GM12878 (cell line): Measurements from ENCODE around the gene TUBB. TPM values are rescaled to one million over a fixed set of nuclear protein-coding genes. Genes with fewer than 3 reads are reported as not detected.

Experiments
- ATAC-seq: fragments of 200-7000 bp; cut with Tn5 transposase; 3 replicates; pipeline ENCODE4 v1.9.1; 2020; ENCODE audit warnings: mild to moderate bottlenecking, moderate library complexity
- BruUV-seq: library from RNA; stranded (reverse); fragments of 400-500 nt; replicated peaks from 2 replicates; lab custom pipeline; 2021; lab: Mats Ljungman, UMichigan
- CTCF ChIA-PET: fragments of 300-600 bp; sonication (Branson Sonifier 250); formaldehyde crosslinking; extraction: SDS; loops from one replicate; lab custom pipeline; 2021; ENCODE audit warnings: inconsistent platforms; lab: Yijun Ruan, JAX
- POLR2A ChIA-PET: fragments of 350-600 bp; formaldehyde crosslinking; extraction: SDS; loops from one replicate; lab custom pipeline; 2021; ENCODE audit warnings: inconsistent platforms; lab: Charles Lee
- RAD21 ChIA-PET: fragments of 300-600 bp; sonication (Branson Sonifier 250); formaldehyde crosslinking; loops from one replicate; lab custom pipeline; 2023; ENCODE audit warnings: antibody characterized with exemption; ENCODE audit not compliant: unreplicated experiment; lab: Charles Lee
- SMC1A ChIA-PET: fragments of 300-600 bp; sonication (Branson Sonifier 250); formaldehyde crosslinking; loops from one replicate; lab custom pipeline; 2023; ENCODE audit not compliant: unreplicated experiment, uncharacterized antibody; lab: Charles Lee
- DNase-seq: peaks from one replicate; pipeline ENCODE4 v3.0.0-alpha.2; 2011; ENCODE audit warnings: low read depth, low spot score
- FAIRE-seq: peaks from 3 replicates; lab custom pipeline; 2011; peaks lifted over from hg19 to GRCh38; lab: Jason Lieb, UNC
- H2AFZ ChIP-seq: 2 replicates; pipeline ENCODE4 v1.6.0; 2011; ENCODE audit warnings: low read depth, low read length, control low read depth; ENCODE audit not compliant: control insufficient read depth
- H3K27ac ChIP-seq: 2 replicates; pipeline ENCODE4 v1.5.1; 2011; ENCODE audit warnings: control low read depth; ENCODE audit not compliant: control insufficient read depth, insufficient read depth
- H3K27me3 ChIP-seq, 2 experiments: replicated peaks in 1 of 2; 2 replicates each; pipeline versions ENCODE4 v1.6.0 to v1.6.1; 2011; ENCODE audit warnings: low read length in 1 of 2; ENCODE audit not compliant: control insufficient read depth in 2 of 2, insufficient read depth in 2 of 2
- H3K36me3 ChIP-seq, 2 experiments: 2 replicates each; pipeline ENCODE4 v1.5.1; 2011; ENCODE audit warnings: low read length in 1 of 2; ENCODE audit not compliant: control insufficient read depth in 2 of 2, insufficient read depth in 2 of 2
- H3K4me1 ChIP-seq: 2 replicates; pipeline ENCODE4 v1.6.1; 2011; ENCODE audit warnings: mild to moderate bottlenecking, low read length, moderate library complexity, mixed read lengths; ENCODE audit not compliant: control insufficient read depth, insufficient read depth
- H3K4me2 ChIP-seq: 2 replicates; pipeline ENCODE4 v1.6.0; 2011; ENCODE audit warnings: control low read depth; ENCODE audit not compliant: control insufficient read depth, insufficient read depth
- H3K4me3 ChIP-seq: fragments of 200-600 bp; sonication (generic); 2 replicates; pipeline ENCODE4 v1.5.1; 2016
- H3K79me2 ChIP-seq: 2 replicates; pipeline ENCODE4 v1.6.0; 2011; ENCODE audit warnings: low read length; ENCODE audit not compliant: control insufficient read depth, insufficient read depth
- H3K9ac ChIP-seq: 2 replicates; pipeline ENCODE4 v1.8.0; 2011; ENCODE audit warnings: low read length, control low read depth, mixed read lengths; ENCODE audit not compliant: control insufficient read depth, insufficient read depth
- H3K9me3 ChIP-seq: replicated peaks from 3 replicates; pipeline ENCODE4 v1.5.1; 2011; ENCODE audit warnings: mild to moderate bottlenecking, low read length; ENCODE audit not compliant: control insufficient read depth, insufficient read depth
- H4K20me1 ChIP-seq: 2 replicates; pipeline ENCODE4 v1.6.0; 2011; ENCODE audit not compliant: control insufficient read depth, insufficient read depth
- GABPA ChIP-seq: IDR thresholded peaks from 2 replicates; pipeline ENCODE4 v1.6.1; 2014; ENCODE audit warnings: antibody characterized with exemption, low read depth, mild to moderate bottlenecking, inconsistent platforms
- NR2C2 ChIP-seq: IDR thresholded peaks from 2 replicates; pipeline ENCODE4 v1.6.1; 2011; ENCODE audit warnings: borderline replicate concordance, low read depth; ENCODE audit not compliant: control insufficient read depth, insufficient read length
- SPI1 ChIP-seq: IDR thresholded peaks from 2 replicates; pipeline ENCODE4 v1.6.1; 2011; ENCODE audit warnings: low read depth, mild to moderate bottlenecking, low read length, moderate library complexity, borderline replicate concordance; ENCODE audit not compliant: insufficient read depth
- TAF1 ChIP-seq: IDR thresholded peaks from 2 replicates; pipeline ENCODE4 v1.6.1; 2011; ENCODE audit warnings: mild to moderate bottlenecking, low read depth, low read length, borderline replicate concordance
- WGBS: methylation state at CpG from one replicate; pipeline ENCODE4 v1.1.6; 2016; ENCODE audit warnings: low lambda C conversion rate; ENCODE audit not compliant: insufficient replicate concordance, insufficient coverage; ENCODE audit errors: missing lambda C conversion rate; 5-methylcytosine and 5-hydroxymethylcytosine counted together
- in situ Hi-C: fragments of 300-500 bp; cut with MboI; formaldehyde crosslinking; loops from 9 replicates; pipeline ENCODE4 v1.14.3; 2018; ENCODE audit warnings: mixed read lengths
- intact Hi-C: fragments of 100-400 bp; cut with micrococcal nuclease; formaldehyde crosslinking; loops from one replicate; pipeline ENCODE4 v1.14.2; 2022; ENCODE audit not compliant: unreplicated experiment
- polyA plus RNA-seq, 11 experiments: library from polyadenylated mRNA; depleted of rRNA in 4 of 11; unstranded in 6 of 11; stranded (reverse) in 5 of 11; fragments of >200 nt; fragmentation: Nextera tagmentation in 4 of 11; fragmentation: Illumina TruSeq in 1 of 11; extraction: Ambion mirVana in 4 of 11; extraction: Trizol in 1 of 11; gene quantifications; 1 replicate in 1 of 11; 2 replicates in 10 of 11; pipeline versions ENCODE4 v1.2.1 to v1.2.3, GENCODE V29; 2011 to 2016; ENCODE audit warnings: inconsistent platforms in 2 of 11, missing spikeins in 2 of 11, low read depth in 1 of 11
- total RNA-seq, 4 experiments: library from RNA; depleted of rRNA in 3 of 4; stranded (reverse); fragments of >200 nt in 3 of 4; fragmentation: Illumina TruSeq in 1 of 4; extraction: Trizol in 1 of 4; gene quantifications; 2 replicates each; pipeline versions ENCODE4 v1.2.1 to v1.2.3, GENCODE V29; 2013 to 2021
- TF ChIP-seq, protein P1 (sequence below): IDR thresholded peaks from 2 replicates; pipeline ENCODE4 v1.6.1; 2012; ENCODE audit warnings: low read length, inconsistent platforms

TUBB gene
- total and polyA plus RNA-seq, 10 of the 15 experiments (the other 5 are each of a cell fraction or from before 2014, with no cell fraction given): 1,039 to 3,052 (median 1,656) TPM

DNA sequence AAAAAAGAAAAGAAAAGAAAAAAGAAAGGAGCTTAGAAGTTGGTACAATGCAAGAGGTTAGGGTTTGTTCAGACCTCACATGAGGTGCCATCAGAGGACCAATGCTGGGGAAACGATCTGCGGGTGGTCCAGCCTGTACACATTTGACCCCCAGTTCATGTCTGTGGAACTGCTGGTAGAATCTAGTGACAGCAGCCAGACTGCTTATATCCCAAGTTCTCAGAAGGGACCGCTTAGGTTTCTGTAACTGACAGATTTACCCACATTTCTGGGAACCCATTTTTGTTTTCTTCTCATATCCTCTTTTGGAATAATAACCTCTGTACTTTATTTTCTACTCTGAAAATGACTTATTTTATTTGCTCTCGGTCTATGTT, 38.4 kb upstream of the TUBB start:
- no peaks in the 10 kb centered on the region for H3K9me3 ChIP-seq
- DNase-seq: no peak
- peaks cover 5% of the 10 kb centered on the region; the same call in 1 of the 2 replicates for H4K20me1 ChIP-seq
- H3K9ac ChIP-seq: peak overlapping the region; percentile 75
- no peak for ATAC-seq
- H3K27ac ChIP-seq: peak overlapping the region; percentile 94
- H3K4me1 ChIP-seq: peaks cover 8% of the 10 kb centered on the region
- BruUV-seq: TSS peak; percentile 8
- H3K79me2 ChIP-seq: peaks cover 84% of the 10 kb centered on the region
- H3K4me3 ChIP-seq: peak overlapping the region; percentile 100
- ChIA-PET CTCF (interaction anchor here (0.7 to 9.5 kb wide), 4 partner anchors 44 to 150 kb away, joined by 3 to 487 read pairs (median 3); partner anchors contain the start of genes MDC1 and TUBB), RAD21 (interaction anchor here (0.8 to 14.2 kb wide), 9 partner anchors 9 to 232 kb away, joined by 3 to 232 read pairs (median 4); partner anchors contain the start of genes MDC1, NRM, TUBB and VARS2), POLR2A (interaction anchor here (0.6 to 9.5 kb wide), 9 partner anchors 8 to 195 kb away, joined by 3 to 200 read pairs (median 6); partner anchors contain the start of genes DHX16, MDC1, NRM and TUBB), SMC1A (interaction anchor here (1.2 to 11.3 kb wide), 6 partner anchors 9 to 232 kb away, joined by 3 to 265 read pairs (median 4); partner anchors contain the start of genes DHX16, MDC1, TUBB and VARS2)
- no peak for FAIRE-seq
- peak overlapping the region; percentile 89 for H3K4me2 ChIP-seq
- intact Hi-C loops: loop anchor here (1.0 to 5.0 kb wide), 3 partner anchors 36 to 196 kb away; partner anchors contain the start of gene MDC1
- 0% methylated on average over 4 of the region's 4 CpGs for WGBS
- in situ Hi-C loops: loop anchor here (5.0 kb wide), 2 partner anchors 36 to 141 kb away; partner anchors contain the start of gene MDC1
- H3K27me3 ChIP-seq: no peaks in the 10 kb centered on the region
- H3K36me3 ChIP-seq: peaks cover 7 to 15% of the 10 kb centered on the region in 2 experiments
- no peak overlapping the region for H2AFZ ChIP-seq
- no peak for TF ChIP-seq GABPA
- peak; percentile 54; the same call in 1 of the 2 replicates for TF ChIP-seq SPI1
- no peak for TF ChIP-seq NR2C2
- TF ChIP-seq TAF1: no peak
- TF ChIP-seq, protein P1, sequence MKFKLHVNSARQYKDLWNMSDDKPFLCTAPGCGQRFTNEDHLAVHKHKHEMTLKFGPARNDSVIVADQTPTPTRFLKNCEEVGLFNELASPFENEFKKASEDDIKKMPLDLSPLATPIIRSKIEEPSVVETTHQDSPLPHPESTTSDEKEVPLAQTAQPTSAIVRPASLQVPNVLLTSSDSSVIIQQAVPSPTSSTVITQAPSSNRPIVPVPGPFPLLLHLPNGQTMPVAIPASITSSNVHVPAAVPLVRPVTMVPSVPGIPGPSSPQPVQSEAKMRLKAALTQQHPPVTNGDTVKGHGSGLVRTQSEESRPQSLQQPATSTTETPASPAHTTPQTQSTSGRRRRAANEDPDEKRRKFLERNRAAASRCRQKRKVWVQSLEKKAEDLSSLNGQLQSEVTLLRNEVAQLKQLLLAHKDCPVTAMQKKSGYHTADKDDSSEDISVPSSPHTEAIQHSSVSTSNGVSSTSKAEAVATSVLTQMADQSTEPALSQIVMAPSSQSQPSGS: no peak
